ENCODE results near the gene RANBP6. TPM values are rescaled to one million over a fixed set of nuclear protein-coding genes. Genes with fewer than 3 reads are reported as not detected.
"Not testable (repeated sequence)": the region's sequence is repeated elsewhere in the genome, so short reads cannot be mapped to it uniquely, and the experiment has no call there.

Gene RANBP6
- 10 to 100 TPM; 10.2 to 13.6 (median 12.0) TPM for total RNA-seq
- 1 to 10 TPM; 2.5 to 9.1 (median 3.0) TPM for polyA plus RNA-seq

- DNase-seq = peak; percentile 95
- Histone ChIP-seq H3K27me3 (no peaks in the 10 kb centered on the region), H3K36me3 (peaks cover 0 to 14% (median 3%) of the 10 kb centered on the region in 4 donors), H3K4me1 (peaks cover 0 to 33% (median 24%) of the 10 kb centered on the region in 4 donors), H3K27ac (peak within 1 kb of the TSS; percentile 73 to 84 (median 82)), H3K9me3 (no peaks in the 10 kb centered on the region), H3K4me3 (peak within 1 kb of the TSS; percentile 54 to 74 (median 68))
- intact Hi-C loops (cut with DNase I) = no loop called here
- WGBS, 2 donors = 3 to 7% methylated on average over 43 of the region's 43 CpGs
- TF ChIP-seq EP300 (IDR thresholded peaks at IDR 0.05) = peak in 1 of 4 donors; percentile 4
- no peak for TF ChIP-seq CTCF (IDR thresholded peaks at IDR 0.05)
- TF ChIP-seq POLR2AphosphoS5 (IDR thresholded peaks at IDR 0.05) = peak; percentile 68 to 89 (median 88)
- peak; percentile 34 to 43 for TF ChIP-seq POLR2A (IDR thresholded peaks at IDR 0.05)
These were observed at the start of gene RANBP6 for GRCh38 chr9:6015278-6016157. Gene RANBP6 (minus strand): TSS chr9:6015624. CDS start chr9:6015607, 17 bp downstream.

GRCh38 chr9:6063146-6063545, 47.7 kb upstream of the RANBP6 start:
- H3K27me3 ChIP-seq; H3K36me3 ChIP-seq; intact Hi-C loops (cut with DNase I); H3K27ac ChIP-seq; H3K4me1 ChIP-seq; H3K4me3 ChIP-seq; DNase-seq; H3K9me3 ChIP-seq: not testable (repeated sequence)
- WGBS, 2 donors = 78 to 87% methylated on average over 7 of the region's 7 CpGs

GRCh38 chr9:6055666-6056065, 40.2 kb upstream of the RANBP6 start:
- Histone ChIP-seq H3K27ac (no peak overlapping the region), H3K9me3 (peaks cover 0 to 2% (median 0%) of the 10 kb centered on the region in 4 donors), H3K36me3 (no peaks in the 10 kb centered on the region), H3K27me3 (no peaks in the 10 kb centered on the region), H3K4me3 (no peak overlapping the region), H3K4me1 (no peaks in the 10 kb centered on the region)
- 50 to 71% methylated on average over 3 of the region's 3 CpGs for WGBS, 2 donors
- intact Hi-C loops (cut with DNase I) = loop anchor here (1.0 to 2.0 kb wide), 2 partner anchors 169 to 252 kb away; no protein-coding TSS in a partner anchor
- no peak for DNase-seq
- TF ChIP-seq CTCF (IDR thresholded peaks at IDR 0.05) (no peak), EP300 (IDR thresholded peaks at IDR 0.05) (no peak), POLR2A (IDR thresholded peaks at IDR 0.05) (no peak), POLR2AphosphoS5 (IDR thresholded peaks at IDR 0.05) (no peak)

GRCh38 chr9:6055216-6055615, 39.8 kb upstream of the RANBP6 start:
- TF ChIP-seq POLR2AphosphoS5 (IDR thresholded peaks at IDR 0.05) = no peak
- peak; percentile 21 to 45 (median 28) for TF ChIP-seq CTCF (IDR thresholded peaks at IDR 0.05)
- no peaks in the 10 kb centered on the region for H3K27me3 ChIP-seq
- H3K36me3 ChIP-seq = no peaks in the 10 kb centered on the region
- no peak overlapping the region for H3K27ac ChIP-seq
- DNase-seq = no peak
- H3K9me3 ChIP-seq = peaks cover 0 to 2% (median 0%) of the 10 kb centered on the region in 4 donors
- no peak overlapping the region for H3K4me3 ChIP-seq
- no peaks in the 10 kb centered on the region for H3K4me1 ChIP-seq
- 14 to 34% methylated on average over 2 of the region's 2 CpGs for WGBS, 2 donors
- intact Hi-C loops (cut with DNase I) = loop anchor here (1.0 to 2.0 kb wide), 2 partner anchors 168 to 252 kb away; no protein-coding TSS in a partner anchor

GRCh38 chr9:6054280-6055099, 39.1 kb upstream of the RANBP6 start:
- Histone ChIP-seq H3K27me3 (no peaks in the 10 kb centered on the region), H3K27ac (no peak overlapping the region), H3K4me3 (no peak overlapping the region), H3K36me3 (no peaks in the 10 kb centered on the region), H3K4me1 (no peaks in the 10 kb centered on the region), H3K9me3 (peaks cover 0 to 2% (median 0%) of the 10 kb centered on the region in 4 donors)
- no peak for TF ChIP-seq POLR2A (IDR thresholded peaks at IDR 0.05)
- peak in 3 of 4 experiments; percentile 43 to 73 (median 59) for TF ChIP-seq CTCF (IDR thresholded peaks at IDR 0.05)
- no peak for TF ChIP-seq POLR2AphosphoS5 (IDR thresholded peaks at IDR 0.05)
- no peak for TF ChIP-seq EP300 (IDR thresholded peaks at IDR 0.05)
- peak; percentile 74 for DNase-seq
- WGBS, 2 donors = 5 to 10% methylated on average over 3 of the region's 3 CpGs
- intact Hi-C loops (cut with DNase I) = loop anchor here (1.0 to 2.0 kb wide), 2 partner anchors 168 to 253 kb away; no protein-coding TSS in a partner anchor

Data from sigmoid colon (tissue), 7 donors.